ENCODE results near the gene KIRREL3.

The KIRREL3 gene

DNA sequence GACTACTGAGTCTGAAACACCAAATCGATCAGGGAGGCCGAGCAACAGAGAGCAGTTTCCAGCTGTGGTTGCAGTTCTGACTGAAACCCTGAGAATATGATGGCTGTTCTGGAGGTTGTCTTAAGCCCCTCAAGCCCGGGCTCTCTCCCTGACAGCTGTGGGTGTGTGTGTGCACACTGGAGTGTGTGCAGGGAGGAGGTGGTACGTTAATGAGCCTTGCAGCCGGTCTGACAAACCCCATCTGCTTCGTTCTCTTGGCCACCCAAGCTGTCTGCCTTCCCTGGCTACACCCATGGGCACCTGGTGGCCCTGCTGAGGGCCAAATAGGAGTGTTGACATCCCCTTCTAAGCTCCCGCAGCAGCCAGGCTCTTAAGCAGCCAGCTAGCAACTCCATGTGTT is 189.8 kb downstream of the KIRREL3 start:
- H3K36me3 ChIP-seq (ENCODE audit: control insufficient read depth, insufficient read depth, low read length) = no peaks in the 10 kb centered on the region
- no peaks in the 10 kb centered on the region; the same call in 1 of the 2 replicates for H3K4me1 ChIP-seq (ENCODE audit: control insufficient read depth, insufficient read depth, low read length)
- no peak overlapping the region for H3K27ac ChIP-seq (ENCODE audit: low read depth, low read length)
- H3K4me3 ChIP-seq (ENCODE audit: low read depth, low read length) = no peak overlapping the region
- no peaks in the 10 kb centered on the region for H3K27me3 ChIP-seq (ENCODE audit: control insufficient read depth, insufficient read depth, low read length)
- no peak overlapping the region for H3K9ac ChIP-seq (ENCODE audit: low read depth, low read length)
- H3K9me3 ChIP-seq (ENCODE audit: control insufficient read depth, insufficient read depth, low read length) = no peaks in the 10 kb centered on the region

DNA sequence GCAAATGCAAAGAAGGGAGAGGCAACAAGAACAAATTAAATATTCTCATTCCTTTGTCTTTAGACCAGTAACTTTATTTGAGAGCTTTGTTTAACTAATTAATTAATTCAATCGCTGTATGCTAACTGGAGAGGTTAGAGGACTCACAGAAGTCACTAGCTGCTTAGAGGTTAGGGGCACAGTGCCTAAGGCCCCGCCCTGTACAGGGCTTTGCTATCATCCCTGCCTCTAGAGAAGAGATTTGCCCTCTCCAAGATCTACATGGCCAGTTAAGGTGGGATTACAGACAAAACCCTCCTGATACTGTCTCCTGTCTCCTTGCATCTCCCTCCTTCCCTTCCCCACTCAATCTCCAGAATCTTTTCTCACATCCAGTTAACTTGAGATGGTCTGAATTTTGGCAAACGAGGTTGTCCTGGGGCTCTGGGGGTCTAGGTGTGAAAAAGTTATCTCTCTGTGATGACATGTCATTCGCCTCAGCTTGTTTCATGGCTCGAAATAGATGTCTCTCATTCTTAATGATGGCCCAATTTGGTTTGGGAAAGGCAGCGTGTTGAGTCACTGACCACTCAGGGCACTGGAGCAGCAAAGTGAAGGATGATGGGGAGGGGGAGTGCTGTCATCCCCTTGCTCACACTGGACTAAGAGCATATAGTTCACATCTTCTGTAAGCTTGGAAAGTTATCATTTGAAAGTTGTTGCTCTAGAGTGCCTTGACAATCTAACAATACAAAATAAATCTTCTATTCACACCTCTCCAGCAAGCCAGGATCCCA is 190.9 kb downstream of the KIRREL3 start:
- H3K36me3 ChIP-seq (ENCODE audit: control insufficient read depth, insufficient read depth, low read length) = no peaks in the 10 kb centered on the region
- no peaks in the 10 kb centered on the region for H3K9me3 ChIP-seq (ENCODE audit: control insufficient read depth, insufficient read depth, low read length)
- no peak overlapping the region for H3K9ac ChIP-seq (ENCODE audit: low read depth, low read length)
- H3K4me3 ChIP-seq (ENCODE audit: low read depth, low read length) = no peak overlapping the region
- H3K27me3 ChIP-seq (ENCODE audit: control insufficient read depth, insufficient read depth, low read length) = no peaks in the 10 kb centered on the region
- H3K27ac ChIP-seq (ENCODE audit: low read depth, low read length) = no peak overlapping the region
- H3K4me1 ChIP-seq (ENCODE audit: control insufficient read depth, insufficient read depth, low read length) = no peaks in the 10 kb centered on the region; the same call in 1 of the 2 replicates

DNA sequence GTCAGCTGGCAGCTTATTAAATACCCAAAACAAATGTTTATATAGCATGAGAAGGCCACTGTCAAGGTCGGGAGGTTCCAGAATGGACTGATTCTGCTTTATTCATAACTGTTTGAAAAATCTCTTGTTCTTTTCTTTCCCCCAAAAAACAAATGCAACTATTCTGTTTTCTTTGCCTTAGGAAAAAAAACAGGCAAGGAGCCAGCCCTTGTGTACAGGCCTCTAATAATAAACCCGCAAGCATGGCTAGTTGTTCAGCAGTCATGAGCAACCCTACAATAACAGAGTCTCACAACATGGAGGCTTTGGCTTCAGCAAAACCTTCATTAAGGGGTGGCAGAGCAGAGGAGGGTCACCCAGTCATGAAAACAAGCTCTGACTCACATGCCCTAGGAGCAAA is 191.7 kb downstream of the KIRREL3 start:
- Histone ChIP-seq H3K27ac (ENCODE audit: low read depth, low read length) (no peak overlapping the region), H3K4me1 (ENCODE audit: control insufficient read depth, insufficient read depth, low read length) (no peaks in the 10 kb centered on the region; the same call in 1 of the 2 replicates), H3K9me3 (ENCODE audit: control insufficient read depth, insufficient read depth, low read length) (no peaks in the 10 kb centered on the region), H3K9ac (ENCODE audit: low read depth, low read length) (no peak overlapping the region), H3K4me3 (ENCODE audit: low read depth, low read length) (no peak overlapping the region), H3K27me3 (ENCODE audit: control insufficient read depth, insufficient read depth, low read length) (no peaks in the 10 kb centered on the region), H3K36me3 (ENCODE audit: control insufficient read depth, insufficient read depth, low read length) (no peaks in the 10 kb centered on the region)

DNA sequence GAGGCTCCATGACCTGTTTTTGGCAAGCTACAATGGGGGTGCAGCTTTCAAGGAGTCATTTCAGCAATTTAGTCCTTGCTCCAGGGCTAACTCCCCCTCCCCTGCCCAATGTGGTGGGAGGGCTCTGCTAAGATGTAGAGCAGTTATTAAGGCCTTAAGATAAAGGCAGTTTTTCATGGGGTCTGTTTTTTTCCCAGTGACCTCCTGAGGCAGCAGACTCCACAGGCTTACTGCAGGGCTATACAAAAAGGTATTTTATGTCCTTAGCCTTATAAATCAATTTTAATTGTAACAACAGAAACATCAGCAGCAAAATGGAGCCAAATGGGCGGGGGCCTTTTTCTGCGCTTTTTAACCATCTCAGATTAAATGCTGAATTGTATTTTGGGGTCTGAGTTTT is 192.3 kb downstream of the KIRREL3 start:
- Histone ChIP-seq H3K4me3 (ENCODE audit: low read depth, low read length) (no peak overlapping the region), H3K27ac (ENCODE audit: low read depth, low read length) (no peak overlapping the region), H3K9me3 (ENCODE audit: control insufficient read depth, insufficient read depth, low read length) (no peaks in the 10 kb centered on the region), H3K9ac (ENCODE audit: low read depth, low read length) (no peak overlapping the region), H3K27me3 (ENCODE audit: control insufficient read depth, insufficient read depth, low read length) (no peaks in the 10 kb centered on the region), H3K4me1 (ENCODE audit: control insufficient read depth, insufficient read depth, low read length) (no peaks in the 10 kb centered on the region; the same call in 1 of the 2 replicates), H3K36me3 (ENCODE audit: control insufficient read depth, insufficient read depth, low read length) (no peaks in the 10 kb centered on the region)

DNA sequence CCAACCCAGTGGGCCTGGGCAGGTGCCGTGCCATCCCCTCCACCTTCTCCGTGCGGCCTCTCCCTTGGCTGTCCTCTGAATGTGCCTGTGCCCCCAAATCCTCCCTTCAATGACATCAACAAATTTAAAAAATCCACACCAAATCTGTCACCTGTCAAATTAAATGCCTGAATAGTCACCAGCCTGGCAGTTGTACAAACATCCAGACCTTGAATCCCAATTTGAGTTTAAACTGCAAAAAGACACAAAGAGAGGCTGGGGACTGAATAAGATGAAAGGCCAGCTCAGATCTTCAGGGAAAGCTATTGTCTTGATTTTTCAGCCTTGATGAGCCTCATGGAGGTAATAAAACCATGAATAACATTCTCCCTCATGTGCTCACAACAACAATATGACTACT is 194.7 kb downstream of the KIRREL3 start:
- H3K4me1 ChIP-seq (ENCODE audit: control insufficient read depth, insufficient read depth, low read length) = no peaks in the 10 kb centered on the region; the same call in 1 of the 2 replicates
- no peak overlapping the region for H3K4me3 ChIP-seq (ENCODE audit: low read depth, low read length)
- H3K36me3 ChIP-seq (ENCODE audit: control insufficient read depth, insufficient read depth, low read length) = no peaks in the 10 kb centered on the region
- no peak overlapping the region for H3K9ac ChIP-seq (ENCODE audit: low read depth, low read length)
- no peaks in the 10 kb centered on the region for H3K9me3 ChIP-seq (ENCODE audit: control insufficient read depth, insufficient read depth, low read length)
- H3K27me3 ChIP-seq (ENCODE audit: control insufficient read depth, insufficient read depth, low read length) = no peaks in the 10 kb centered on the region
- no peak overlapping the region for H3K27ac ChIP-seq (ENCODE audit: low read depth, low read length)

DNA sequence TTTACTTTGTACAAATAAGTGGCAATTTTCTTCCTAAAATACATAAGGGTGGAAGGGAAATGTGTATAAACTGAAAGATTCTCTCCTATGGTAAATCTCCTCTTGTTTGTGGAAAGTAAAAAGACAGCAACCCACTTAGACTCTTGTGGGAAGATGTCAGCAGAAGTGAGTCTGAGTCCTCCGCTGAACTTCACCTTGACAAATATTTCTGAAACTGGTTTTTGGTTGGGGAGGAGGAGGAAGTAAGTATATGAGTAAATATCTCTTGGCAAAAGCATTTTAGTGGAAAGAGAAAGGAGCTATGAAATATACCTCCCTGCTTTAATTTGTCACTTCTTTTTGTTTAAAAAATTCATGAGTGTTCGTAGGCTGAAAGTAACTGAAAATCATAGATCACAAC is 196.2 kb downstream of the KIRREL3 start:
- Histone ChIP-seq H3K27me3 (ENCODE audit: control insufficient read depth, insufficient read depth, low read length) (no peaks in the 10 kb centered on the region), H3K27ac (ENCODE audit: low read depth, low read length) (no peak overlapping the region), H3K4me1 (ENCODE audit: control insufficient read depth, insufficient read depth, low read length) (no peaks in the 10 kb centered on the region; the same call in 1 of the 2 replicates), H3K4me3 (ENCODE audit: low read depth, low read length) (no peak overlapping the region), H3K36me3 (ENCODE audit: control insufficient read depth, insufficient read depth, low read length) (no peaks in the 10 kb centered on the region), H3K9ac (ENCODE audit: low read depth, low read length) (no peak overlapping the region), H3K9me3 (ENCODE audit: control insufficient read depth, insufficient read depth, low read length) (no peaks in the 10 kb centered on the region)

DNA sequence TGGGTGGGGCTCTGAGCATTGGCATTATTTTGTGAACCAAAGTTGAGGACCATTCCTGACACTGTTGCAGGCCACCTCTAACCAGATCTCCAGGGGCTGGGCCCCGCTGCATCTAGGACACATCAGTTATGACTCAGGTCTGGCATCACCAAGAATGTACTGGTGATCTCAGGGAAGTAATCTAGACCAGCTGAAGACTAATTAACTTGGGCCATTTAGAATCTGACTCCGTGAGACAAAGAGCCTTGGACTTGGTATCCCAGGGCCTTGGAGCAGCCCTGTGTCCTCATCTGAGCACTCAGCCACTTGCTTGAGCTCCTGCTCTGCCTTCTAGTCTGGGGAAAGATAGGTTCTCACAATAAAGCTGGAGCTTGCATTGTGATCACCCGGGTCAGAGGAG is 200.6 kb downstream of the KIRREL3 start:
- no peak overlapping the region for H3K9ac ChIP-seq (ENCODE audit: low read depth, low read length)
- H3K4me1 ChIP-seq (ENCODE audit: control insufficient read depth, insufficient read depth, low read length) = no peaks in the 10 kb centered on the region
- H3K4me3 ChIP-seq (ENCODE audit: low read depth, low read length) = no peak overlapping the region
- H3K36me3 ChIP-seq (ENCODE audit: control insufficient read depth, insufficient read depth, low read length) = no peaks in the 10 kb centered on the region
- no peaks in the 10 kb centered on the region for H3K27me3 ChIP-seq (ENCODE audit: control insufficient read depth, insufficient read depth, low read length)
- no peaks in the 10 kb centered on the region for H3K9me3 ChIP-seq (ENCODE audit: control insufficient read depth, insufficient read depth, low read length)
- H3K27ac ChIP-seq (ENCODE audit: low read depth, low read length) = no peak overlapping the region

DNA sequence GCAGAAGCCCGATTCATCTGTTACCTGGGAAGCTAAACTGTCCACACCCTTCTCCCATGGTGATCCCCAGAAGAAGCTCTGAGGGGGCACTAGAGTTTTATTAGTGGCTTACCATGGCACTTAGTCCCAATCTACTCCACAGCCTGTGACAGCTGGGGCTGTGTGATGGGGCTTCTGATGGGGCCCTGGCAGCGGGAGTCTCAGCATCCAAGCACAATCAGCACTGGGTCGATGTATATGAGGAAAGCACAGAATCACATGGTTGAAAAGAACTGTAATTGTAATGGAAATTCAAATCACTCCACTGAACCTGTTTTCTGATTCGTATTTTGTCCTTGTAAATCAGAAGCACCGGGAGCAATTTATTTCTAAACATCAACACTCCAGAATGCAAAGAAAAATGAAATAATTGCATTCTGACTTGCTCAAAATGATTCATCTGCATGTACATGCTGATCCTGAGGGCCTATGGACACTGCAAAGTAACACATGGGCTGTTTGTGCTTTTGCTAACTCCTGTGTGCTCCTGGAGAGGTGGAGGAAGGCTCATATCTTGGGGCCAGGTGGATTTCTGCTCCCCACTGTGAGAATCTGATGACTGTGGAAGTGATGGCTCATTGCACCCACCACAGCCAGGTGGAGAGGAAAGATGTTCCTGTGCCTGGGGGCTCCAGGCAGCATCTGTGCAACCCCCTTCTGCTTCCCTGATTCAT is 203.0 kb downstream of the KIRREL3 start:
- no peaks in the 10 kb centered on the region for H3K9me3 ChIP-seq (ENCODE audit: control insufficient read depth, insufficient read depth, low read length)
- H3K27me3 ChIP-seq (ENCODE audit: control insufficient read depth, insufficient read depth, low read length) = no peaks in the 10 kb centered on the region
- no peaks in the 10 kb centered on the region; the same call in 1 of the 2 replicates for H3K4me1 ChIP-seq (ENCODE audit: control insufficient read depth, insufficient read depth, low read length)
- no peak overlapping the region for H3K4me3 ChIP-seq (ENCODE audit: low read depth, low read length)
- H3K9ac ChIP-seq (ENCODE audit: low read depth, low read length) = no peak overlapping the region
- H3K27ac ChIP-seq (ENCODE audit: low read depth, low read length) = no peak overlapping the region
- H3K36me3 ChIP-seq (ENCODE audit: control insufficient read depth, insufficient read depth, low read length) = no peaks in the 10 kb centered on the region

DNA sequence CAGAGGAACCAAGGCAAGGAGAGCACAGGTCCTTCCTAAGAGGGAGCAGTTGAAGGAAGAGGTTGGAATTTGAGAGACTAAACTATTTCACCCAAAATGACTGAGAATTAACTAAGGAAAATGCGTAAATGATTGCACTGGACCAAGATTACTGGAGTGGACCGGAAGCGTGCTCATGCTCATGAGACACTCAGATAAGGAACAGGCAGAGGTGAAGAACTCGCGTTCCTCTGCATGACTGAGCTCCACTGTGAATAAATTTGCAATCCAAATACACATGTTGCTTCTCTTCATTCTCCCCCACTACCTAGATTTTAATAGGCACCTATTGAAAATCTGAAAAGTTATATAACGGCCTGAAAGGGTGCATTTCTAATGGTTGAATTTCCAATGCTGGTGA is 207.0 kb downstream of the KIRREL3 start:
- Histone ChIP-seq H3K4me1 (ENCODE audit: control insufficient read depth, insufficient read depth, low read length) (no peaks in the 10 kb centered on the region; the same call in 1 of the 2 replicates), H3K36me3 (ENCODE audit: control insufficient read depth, insufficient read depth, low read length) (no peaks in the 10 kb centered on the region), H3K9me3 (ENCODE audit: control insufficient read depth, insufficient read depth, low read length) (no peaks in the 10 kb centered on the region), H3K4me3 (ENCODE audit: low read depth, low read length) (no peak overlapping the region), H3K27me3 (ENCODE audit: control insufficient read depth, insufficient read depth, low read length) (no peaks in the 10 kb centered on the region), H3K27ac (ENCODE audit: low read depth, low read length) (no peak overlapping the region), H3K9ac (ENCODE audit: low read depth, low read length) (no peak overlapping the region)

DNA sequence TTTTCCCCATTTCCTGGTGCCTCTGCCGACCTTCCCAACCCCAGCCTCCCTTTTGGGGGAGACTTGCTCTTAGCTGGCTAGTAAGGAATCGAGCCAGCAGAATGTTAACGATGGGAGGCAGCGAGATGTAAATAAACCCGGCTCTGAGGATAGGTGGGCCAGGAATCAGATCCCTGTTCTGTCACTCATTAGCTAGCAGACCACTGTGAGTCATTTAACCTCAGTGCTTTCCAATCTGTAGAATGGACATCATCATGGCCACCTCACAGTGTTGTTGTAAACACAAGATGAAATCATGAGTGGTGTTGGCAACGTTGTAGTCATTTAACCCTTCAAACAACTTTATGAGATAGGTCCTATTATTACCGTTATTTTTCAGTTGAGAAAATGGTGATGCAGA is 208.6 kb downstream of the KIRREL3 start:
- Histone ChIP-seq H3K36me3 (ENCODE audit: control insufficient read depth, insufficient read depth, low read length) (no peaks in the 10 kb centered on the region), H3K27ac (ENCODE audit: low read depth, low read length) (no peak overlapping the region), H3K27me3 (ENCODE audit: control insufficient read depth, insufficient read depth, low read length) (no peaks in the 10 kb centered on the region), H3K9me3 (ENCODE audit: control insufficient read depth, insufficient read depth, low read length) (no peaks in the 10 kb centered on the region), H3K9ac (ENCODE audit: low read depth, low read length) (no peak overlapping the region), H3K4me1 (ENCODE audit: control insufficient read depth, insufficient read depth, low read length) (no peaks in the 10 kb centered on the region; the same call in 1 of the 2 replicates), H3K4me3 (ENCODE audit: low read depth, low read length) (no peak overlapping the region)

DNA sequence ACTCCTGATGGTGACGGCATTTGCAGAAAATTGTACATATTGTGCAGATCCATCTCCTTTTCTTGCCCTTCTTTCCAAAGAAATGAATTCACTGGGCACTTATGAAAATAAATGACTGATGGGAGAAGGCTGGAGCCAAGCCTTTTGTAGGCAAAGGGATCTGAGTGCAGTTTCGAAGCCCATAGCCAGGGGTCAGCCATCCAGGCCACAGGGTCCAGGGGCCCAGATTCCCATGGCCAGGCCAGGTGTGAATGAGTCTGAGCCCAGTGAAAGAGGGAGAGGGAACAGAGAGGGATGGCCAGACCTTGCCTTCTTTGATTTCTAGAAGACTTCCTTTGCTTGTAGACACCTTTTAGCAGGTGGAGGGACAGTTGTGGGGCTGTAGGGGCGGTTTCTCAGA is 209.1 kb downstream of the KIRREL3 start:
- no peaks in the 10 kb centered on the region; the same call in 1 of the 2 replicates for H3K4me1 ChIP-seq (ENCODE audit: control insufficient read depth, insufficient read depth, low read length)
- H3K27ac ChIP-seq (ENCODE audit: low read depth, low read length) = no peak overlapping the region
- H3K27me3 ChIP-seq (ENCODE audit: control insufficient read depth, insufficient read depth, low read length) = no peaks in the 10 kb centered on the region
- H3K9ac ChIP-seq (ENCODE audit: low read depth, low read length) = no peak overlapping the region
- H3K4me3 ChIP-seq (ENCODE audit: low read depth, low read length) = no peak overlapping the region
- no peaks in the 10 kb centered on the region for H3K36me3 ChIP-seq (ENCODE audit: control insufficient read depth, insufficient read depth, low read length)
- no peaks in the 10 kb centered on the region for H3K9me3 ChIP-seq (ENCODE audit: control insufficient read depth, insufficient read depth, low read length)

Measured in HUES48 (cell line).